SK-N-SH (cell line): ENCODE measurements around the gene CCDC172. TPM values are rescaled to one million over a fixed set of nuclear protein-coding genes. Genes with fewer than 3 reads are reported as not detected.

Experiments
- CTCF ChIA-PET: fragments of 300-600, 350-600 bp; formaldehyde crosslinking; extraction: SDS; loops from one replicate; lab custom pipeline; 2021; lab: Yijun Ruan, JAX
- POLR2A ChIA-PET: fragments of 350-600 bp; sonication (Branson Sonifier 250); formaldehyde crosslinking; extraction: SDS; loops from one replicate; lab custom pipeline; 2020; ENCODE audit warnings: antibody characterized with exemption, inconsistent platforms; lab: Yijun Ruan, JAX
- DNase-seq: peaks from one replicate; pipeline ENCODE4 v3.0.0; 2012
- H2AFZ ChIP-seq: fragments of 200-600 bp; sonication (generic); 2 replicates; pipeline ENCODE4 v1.8.1; 2016; ENCODE audit warnings: antibody characterized with exemption, mild to moderate bottlenecking, low read depth
- H3F3A ChIP-seq: fragments of 200-600 bp; sonication (generic); replicated peaks from 2 replicates; pipeline ENCODE3; 2016; ENCODE audit warnings: antibody characterized with exemption, mild to moderate bottlenecking; ENCODE audit not compliant: insufficient read depth
- H3K27ac ChIP-seq, 2 experiments: fragments of 200-500 bp in 1 of 2; fragments of 200-600 bp in 1 of 2; sonication (Bioruptor generic) in 1 of 2; sonication (generic), shearing (Covaris generic) in 1 of 2; 2 replicates each; pipeline versions ENCODE4 v1.5.1 to v1.6.1; 2014 to 2016; ENCODE audit warnings: low read depth in 2 of 2, inconsistent platforms in 1 of 2, low read length in 1 of 2, mild to moderate bottlenecking in 1 of 2, mixed read lengths in 1 of 2
- H3K27me3 ChIP-seq: fragments of 200-600 bp; sonication (generic), shearing (Covaris generic); 2 replicates; pipeline ENCODE4 v1.6.1; 2016; ENCODE audit warnings: mixed run types; ENCODE audit not compliant: insufficient read depth
- H3K36me3 ChIP-seq, 2 experiments: fragments of 200-500 bp in 1 of 2; fragments of 200-600 bp in 1 of 2; sonication (Bioruptor generic) in 1 of 2; sonication (generic) in 1 of 2; replicated peaks in 1 of 2; 2 replicates each; pipeline versions ENCODE3 to v1.5.1; 2014 to 2016; ENCODE audit warnings: low read length in 1 of 2, mild to moderate bottlenecking in 1 of 2; ENCODE audit not compliant: insufficient read depth in 2 of 2, control insufficient read depth in 1 of 2
- H3K4me1 ChIP-seq, 2 experiments: fragments of 200-500 bp in 1 of 2; fragments of 200-600 bp in 1 of 2; sonication (Bioruptor generic) in 1 of 2; sonication (generic), shearing (Covaris generic) in 1 of 2; 2 replicates each; pipeline versions ENCODE4 v1.5.1 to v1.6.1; 2014 to 2016; ENCODE audit warnings: low read depth in 1 of 2, low read length in 1 of 2, mixed run types in 1 of 2; ENCODE audit not compliant: insufficient read depth in 2 of 2, control insufficient read depth in 1 of 2
- H3K4me2 ChIP-seq: fragments of 200-600 bp; sonication (generic), shearing (Covaris generic); 2 replicates; pipeline ENCODE4 v1.6.1; 2017; ENCODE audit warnings: mixed run types
- H3K4me3 ChIP-seq, 2 experiments: fragments of 200-500 bp in 1 of 2; fragments of 200-600 bp in 1 of 2; sonication (Bioruptor generic) in 1 of 2; sonication (generic), shearing (Covaris generic) in 1 of 2; 2 replicates each; pipeline versions ENCODE4 v1.5.1 to v1.8.1; 2014 to 2016; ENCODE audit warnings: low read depth in 2 of 2, inconsistent platforms in 1 of 2, low read length in 1 of 2, mild to moderate bottlenecking in 1 of 2, mixed read lengths in 1 of 2, moderate library complexity in 1 of 2
- H3K79me2 ChIP-seq: fragments of 200-600 bp; sonication (generic); 2 replicates; pipeline ENCODE4 v1.8.1; 2017; ENCODE audit warnings: mild to moderate bottlenecking; ENCODE audit not compliant: insufficient read depth
- H3K9ac ChIP-seq: fragments of 200-600 bp; sonication (generic); 2 replicates; pipeline ENCODE4 v1.6.1; 2017; ENCODE audit warnings: mixed run types
- H3K9me2 ChIP-seq: fragments of 200-600 bp; sonication (generic); 2 replicates; pipeline ENCODE4 v1.6.1; 2017; ENCODE audit warnings: mixed run types
- H3K9me3 ChIP-seq: fragments of 200-600 bp; sonication (generic); 2 replicates; pipeline ENCODE4 v1.6.1; 2017; ENCODE audit warnings: mixed run types, mild to moderate bottlenecking, moderate library complexity
- H4K20me1 ChIP-seq: fragments of 200-600 bp; sonication (generic); 2 replicates; pipeline ENCODE4 v1.6.1; 2017; ENCODE audit warnings: mild to moderate bottlenecking, mixed run types; ENCODE audit not compliant: insufficient read depth
- EP300 ChIP-seq, 2 experiments: IDR thresholded peaks; 2 replicates each; pipeline versions ENCODE4 v1.4.0 to v1.6.1; 2012; ENCODE audit warnings: borderline replicate concordance in 1 of 2, low read depth in 1 of 2, low read length in 1 of 2
- FOXM1 ChIP-seq: IDR thresholded peaks from 2 replicates; pipeline ENCODE4 v1.4.0; 2012; ENCODE audit warnings: low read depth, mild to moderate bottlenecking
- MEF2A ChIP-seq: IDR thresholded peaks from 2 replicates; pipeline ENCODE4 v1.4.0; 2012; ENCODE audit warnings: low read depth, borderline replicate concordance
- NRF1 ChIP-seq: IDR thresholded peaks from 2 replicates; pipeline ENCODE4 v1.6.1; 2012; ENCODE audit warnings: low read depth, mild to moderate bottlenecking, low read length
- RAD21 ChIP-seq: IDR thresholded peaks from 2 replicates; pipeline ENCODE4 v1.6.1; 2012; ENCODE audit warnings: mild to moderate bottlenecking, low read length
- RCOR1 ChIP-seq: fragments of 150-350 bp; IDR thresholded peaks from 2 replicates; pipeline ENCODE4 v1.6.1; 2017; ENCODE audit warnings: antibody characterized with exemption, low read length
- RXRA ChIP-seq: IDR thresholded peaks from 2 replicates; pipeline ENCODE4 v1.4.0; 2012; ENCODE audit warnings: low read depth, mild to moderate bottlenecking, borderline replicate concordance
- TAF1 ChIP-seq: IDR thresholded peaks from 2 replicates; pipeline ENCODE4 v1.6.1; 2012; ENCODE audit warnings: low read depth, mild to moderate bottlenecking, low read length, moderate library complexity, borderline replicate concordance
- WGBS: methylation state at CpG from one replicate; pipeline ENCODE4 v1.1.6; 2017; ENCODE audit warnings: low lambda C conversion rate; 5-methylcytosine and 5-hydroxymethylcytosine counted together
- polyA plus RNA-seq, 3 experiments: library from polyadenylated mRNA; depleted of rRNA; stranded (reverse); fragments of >200 nt; gene quantifications; 2 replicates each; pipeline ENCODE4 v1.2.3, GENCODE V29; 2012
- TF ChIP-seq, protein P1 (sequence below): IDR thresholded peaks from 2 replicates; pipeline ENCODE4 v1.6.1; 2012; ENCODE audit warnings: mild to moderate bottlenecking, low read depth, low read length, moderate library complexity
- TF ChIP-seq, protein P2 (sequence below): IDR thresholded peaks from 2 replicates; pipeline ENCODE4 v1.4.0; 2012; ENCODE audit warnings: low read depth
- TF ChIP-seq, protein P3 (sequence below): IDR thresholded peaks from 2 replicates; pipeline ENCODE4 v1.4.0; 2012; ENCODE audit warnings: low read depth, borderline replicate concordance

CCDC172 gene
- polyA plus RNA-seq, 1 of the 3 experiments (the other 2 are of a cell fraction): not detected

DNA sequence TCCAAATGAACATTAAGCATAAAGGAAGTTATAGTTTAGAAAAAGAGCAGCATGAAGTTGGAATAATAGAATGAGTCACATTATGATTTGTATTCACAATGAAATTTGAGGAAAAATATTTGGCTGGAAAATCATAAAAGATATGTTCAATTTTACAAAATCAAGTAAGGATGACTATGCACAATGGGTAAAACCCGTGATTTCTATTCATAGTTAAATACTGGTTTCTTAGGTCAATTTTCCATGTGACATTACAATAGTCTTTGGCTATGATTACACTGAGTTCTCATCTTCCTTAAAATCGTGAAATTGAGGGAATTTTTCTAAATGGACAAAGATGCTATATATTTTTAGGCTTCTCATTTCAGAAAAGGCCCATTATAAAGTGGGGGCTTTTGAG, 17.4 kb upstream of the CCDC172 start:
- Histone ChIP-seq H3F3A (no peaks in the 10 kb centered on the region), H3K4me2 (no peak overlapping the region), H3K9ac (no peak overlapping the region), H3K79me2 (no peaks in the 10 kb centered on the region), H3K4me1 (no peaks in the 10 kb centered on the region; a peak in 1 of 4 replicates), H3K27ac (no peak overlapping the region), H3K36me3 (no peaks in the 10 kb centered on the region), H3K9me3 (no peaks in the 10 kb centered on the region), H2AFZ (no peak overlapping the region), H3K9me2 (no peaks in the 10 kb centered on the region), H3K4me3 (no peak overlapping the region), H3K27me3 (no peaks in the 10 kb centered on the region), H4K20me1 (no peaks in the 10 kb centered on the region)
- TF ChIP-seq NRF1 (no peak), RXRA (no peak), EP300 (IDR thresholded peaks at IDR 0.05; ENCODE audit: borderline replicate concordance in 1 of 2, low read depth in 1 of 2, low read length in 1 of 2) (no peak), RAD21 (no peak), RCOR1 (no peak), MEF2A (no peak)
- TF ChIP-seq, protein P1, sequence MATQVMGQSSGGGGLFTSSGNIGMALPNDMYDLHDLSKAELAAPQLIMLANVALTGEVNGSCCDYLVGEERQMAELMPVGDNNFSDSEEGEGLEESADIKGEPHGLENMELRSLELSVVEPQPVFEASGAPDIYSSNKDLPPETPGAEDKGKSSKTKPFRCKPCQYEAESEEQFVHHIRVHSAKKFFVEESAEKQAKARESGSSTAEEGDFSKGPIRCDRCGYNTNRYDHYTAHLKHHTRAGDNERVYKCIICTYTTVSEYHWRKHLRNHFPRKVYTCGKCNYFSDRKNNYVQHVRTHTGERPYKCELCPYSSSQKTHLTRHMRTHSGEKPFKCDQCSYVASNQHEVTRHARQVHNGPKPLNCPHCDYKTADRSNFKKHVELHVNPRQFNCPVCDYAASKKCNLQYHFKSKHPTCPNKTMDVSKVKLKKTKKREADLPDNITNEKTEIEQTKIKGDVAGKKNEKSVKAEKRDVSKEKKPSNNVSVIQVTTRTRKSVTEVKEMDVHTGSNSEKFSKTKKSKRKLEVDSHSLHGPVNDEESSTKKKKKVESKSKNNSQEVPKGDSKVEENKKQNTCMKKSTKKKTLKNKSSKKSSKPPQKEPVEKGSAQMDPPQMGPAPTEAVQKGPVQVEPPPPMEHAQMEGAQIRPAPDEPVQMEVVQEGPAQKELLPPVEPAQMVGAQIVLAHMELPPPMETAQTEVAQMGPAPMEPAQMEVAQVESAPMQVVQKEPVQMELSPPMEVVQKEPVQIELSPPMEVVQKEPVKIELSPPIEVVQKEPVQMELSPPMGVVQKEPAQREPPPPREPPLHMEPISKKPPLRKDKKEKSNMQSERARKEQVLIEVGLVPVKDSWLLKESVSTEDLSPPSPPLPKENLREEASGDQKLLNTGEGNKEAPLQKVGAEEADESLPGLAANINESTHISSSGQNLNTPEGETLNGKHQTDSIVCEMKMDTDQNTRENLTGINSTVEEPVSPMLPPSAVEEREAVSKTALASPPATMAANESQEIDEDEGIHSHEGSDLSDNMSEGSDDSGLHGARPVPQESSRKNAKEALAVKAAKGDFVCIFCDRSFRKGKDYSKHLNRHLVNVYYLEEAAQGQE: no peak
- TF ChIP-seq, protein P2, sequence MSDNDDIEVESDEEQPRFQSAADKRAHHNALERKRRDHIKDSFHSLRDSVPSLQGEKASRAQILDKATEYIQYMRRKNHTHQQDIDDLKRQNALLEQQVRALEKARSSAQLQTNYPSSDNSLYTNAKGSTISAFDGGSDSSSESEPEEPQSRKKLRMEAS: no peak
- no peak for DNase-seq
- ChIA-PET POLR2A (no interaction called here), CTCF (no interaction called here)
- 14% methylated on average over 2 of the region's 2 CpGs for WGBS

DNA sequence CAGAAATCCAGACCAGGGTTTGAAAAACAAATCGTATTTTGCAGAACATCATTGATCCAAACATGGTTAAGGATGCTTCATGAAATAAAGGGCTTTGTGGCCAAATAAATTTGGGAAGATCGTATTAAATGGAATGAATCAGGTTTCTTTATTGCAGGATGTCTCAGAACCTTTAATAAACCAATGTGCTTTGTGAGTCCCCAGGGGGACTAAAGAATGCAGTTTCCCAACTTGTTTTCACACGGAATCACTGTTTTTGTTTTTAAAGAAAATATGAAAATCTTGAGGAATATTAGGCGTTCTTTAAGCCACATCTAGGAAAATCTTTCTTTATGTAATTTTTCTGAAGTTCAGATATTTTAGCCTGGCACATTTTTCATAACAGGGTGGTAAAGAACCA, 16.8 kb upstream of the CCDC172 start:
- TF ChIP-seq TAF1 (no peak), FOXM1 (no peak)
- TF ChIP-seq, protein P3, sequence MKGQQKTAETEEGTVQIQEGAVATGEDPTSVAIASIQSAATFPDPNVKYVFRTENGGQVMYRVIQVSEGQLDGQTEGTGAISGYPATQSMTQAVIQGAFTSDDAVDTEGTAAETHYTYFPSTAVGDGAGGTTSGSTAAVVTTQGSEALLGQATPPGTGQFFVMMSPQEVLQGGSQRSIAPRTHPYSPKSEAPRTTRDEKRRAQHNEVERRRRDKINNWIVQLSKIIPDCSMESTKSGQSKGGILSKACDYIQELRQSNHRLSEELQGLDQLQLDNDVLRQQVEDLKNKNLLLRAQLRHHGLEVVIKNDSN: no peak
- TF ChIP-seq, all 33 proteins: peak for 0
- ChIA-PET CTCF (no interaction called here), POLR2A (no interaction called here)
- no peaks in the 10 kb centered on the region for H3K27me3 ChIP-seq
- no peak overlapping the region for H2AFZ ChIP-seq
- no peak for DNase-seq
- 31% methylated on average over 4 of the region's 4 CpGs for WGBS
- no peaks in the 10 kb centered on the region for H3K79me2 ChIP-seq
- H3K4me2 ChIP-seq: no peak overlapping the region
- no peaks in the 10 kb centered on the region for H3F3A ChIP-seq
- H4K20me1 ChIP-seq: no peaks in the 10 kb centered on the region
- no peak overlapping the region for H3K27ac ChIP-seq
- H3K9me3 ChIP-seq: no peaks in the 10 kb centered on the region
- no peaks in the 10 kb centered on the region for H3K9me2 ChIP-seq
- peaks cover 0 to 4% of the 10 kb centered on the region in 2 experiments; a peak in 1 of 4 replicates for H3K4me1 ChIP-seq
- no peak overlapping the region for H3K4me3 ChIP-seq
- no peaks in the 10 kb centered on the region for H3K36me3 ChIP-seq
- no peak overlapping the region for H3K9ac ChIP-seq
